GM21825 (cell line): Measurements from ENCODE around the gene ATOSA.
A peak's percentile ranks its signal among the peaks of the same experiment; 100 is the strongest.

ENCODE experiments used
- ATAC-seq: cut with Tn5 transposase; IDR thresholded peaks from one replicate; pipeline ENCODE4 v1.9.1; 2021; ENCODE audit warnings: mild to moderate bottlenecking, moderate library complexity; ENCODE audit not compliant: unreplicated experiment

The ATOSA gene

DNA sequence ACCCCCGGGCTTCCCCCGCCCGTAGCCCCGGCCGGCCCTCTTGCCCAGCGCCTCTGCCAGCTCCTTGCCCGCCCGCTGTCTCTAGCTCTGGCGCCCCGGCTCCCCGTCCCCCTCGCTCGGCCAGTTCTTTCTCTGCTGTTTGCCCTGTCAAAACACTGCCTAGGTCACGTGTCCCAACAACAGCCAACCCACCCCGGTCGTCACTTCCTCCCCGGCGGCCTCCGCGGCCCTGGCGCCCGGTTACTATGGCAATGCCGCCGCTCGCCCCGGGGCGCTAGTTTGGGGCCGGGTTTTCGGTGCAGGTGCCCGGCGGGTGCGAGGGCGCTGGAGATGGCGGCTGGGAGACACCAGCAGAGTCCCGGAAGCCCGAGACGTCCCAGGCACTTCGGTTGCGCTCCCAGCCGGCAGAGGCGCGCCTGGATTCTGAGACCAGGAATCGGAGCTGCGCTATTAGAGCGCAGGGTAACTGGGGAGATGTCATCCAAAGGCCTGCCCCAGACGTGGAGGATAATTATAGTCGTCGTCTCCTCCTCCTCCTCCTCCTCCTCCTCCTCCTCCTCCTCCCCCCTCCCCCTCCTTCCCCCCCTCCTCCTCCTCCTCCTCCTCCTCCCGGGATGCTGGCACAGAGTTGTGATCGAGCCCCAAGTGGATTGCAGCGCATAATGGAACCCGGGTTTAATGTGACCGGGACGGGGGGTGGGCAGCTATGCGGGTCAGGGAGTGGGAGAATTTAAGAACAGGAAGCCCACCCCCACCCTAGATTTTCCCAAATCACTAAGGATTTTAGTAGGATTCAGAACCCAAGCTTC, at the start of gene ATOSA:
Gene ATOSA (minus strand): TSS at position 157 of the 809 bp plus-strand sequence. CDS start 1,367 bp downstream, outside the sequence.
- ATAC-seq, result peak; percentile 68

DNA sequence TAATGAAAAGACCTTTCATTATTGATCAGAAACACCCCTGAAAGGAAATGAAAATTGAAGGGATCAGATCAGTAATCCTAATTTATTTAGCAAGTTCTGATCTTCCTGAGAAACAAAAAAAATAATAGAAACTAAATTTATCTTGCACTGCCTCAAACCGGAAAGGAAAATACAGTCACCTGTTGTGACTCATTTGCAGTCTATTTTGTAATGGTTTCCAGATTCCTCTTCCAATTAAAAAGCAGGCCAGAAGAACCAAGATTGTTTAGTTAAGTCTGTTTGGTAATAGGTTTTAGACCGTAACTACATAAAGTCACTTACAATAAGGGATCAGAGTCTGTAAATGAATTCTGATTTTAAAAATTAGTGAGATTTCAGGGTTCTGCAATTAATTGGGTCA, 49.7 kb upstream of the ATOSA start:
- no peak for ATAC-seq

DNA sequence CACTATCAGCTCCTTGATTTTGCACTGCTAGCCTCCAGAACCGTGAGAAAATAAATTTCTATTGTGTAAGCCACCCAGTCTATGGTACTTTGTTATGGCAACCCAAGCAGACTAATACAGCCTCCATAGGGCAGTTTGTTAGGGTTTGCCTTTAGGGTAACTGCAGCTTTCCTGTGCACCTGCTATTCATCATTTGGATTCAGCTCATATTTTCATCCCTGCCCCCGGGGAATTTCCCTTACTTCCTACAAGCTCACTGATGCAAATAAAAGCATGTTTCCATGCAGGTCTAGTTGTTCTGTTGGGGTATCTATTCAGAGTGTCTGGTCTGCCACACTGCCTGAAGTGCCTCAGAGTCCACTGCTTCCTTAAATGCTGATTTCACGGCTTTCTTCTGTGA, 48.6 kb upstream of the ATOSA start:
- ATAC-seq, result no peak

GRCh38 chr15:52726195-52726594, 47.0 kb upstream of the ATOSA start:
- ATAC-seq, result no peak

DNA sequence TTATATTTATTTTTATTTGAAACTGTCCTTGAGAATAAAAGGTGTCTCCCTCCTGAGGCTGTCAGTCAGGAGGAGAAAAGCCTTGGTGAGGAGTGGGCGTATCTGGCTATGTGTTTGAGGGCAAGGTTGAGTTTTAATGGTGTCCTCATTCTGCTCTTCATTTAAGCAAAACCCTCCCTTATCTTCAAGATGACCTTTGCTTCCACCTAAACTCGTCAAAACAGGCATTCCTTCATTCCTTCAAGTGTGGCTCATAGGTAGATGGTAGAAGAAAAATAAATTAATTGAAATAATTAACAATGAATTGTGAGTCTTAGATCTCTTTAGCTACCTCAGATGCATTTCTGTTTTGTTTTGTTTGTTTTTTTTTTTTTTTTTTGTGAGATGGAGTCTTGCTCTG, 39.4 kb upstream of the ATOSA start:
- ATAC-seq, result no peak

- ATAC-seq, result no peak
Measured at GRCh38 chr15:52717924-52718323, 38.7 kb upstream of the ATOSA start.

GRCh38 chr15:52717481-52717880, 38.3 kb upstream of the ATOSA start:
- ATAC-seq, result no peak

- ATAC-seq, result no peak
Measured at GRCh38 chr15:52716536-52716935, 37.3 kb upstream of the ATOSA start.

- ATAC-seq, result no peak
Measured at GRCh38 chr15:52715411-52715810, 36.2 kb upstream of the ATOSA start.

DNA sequence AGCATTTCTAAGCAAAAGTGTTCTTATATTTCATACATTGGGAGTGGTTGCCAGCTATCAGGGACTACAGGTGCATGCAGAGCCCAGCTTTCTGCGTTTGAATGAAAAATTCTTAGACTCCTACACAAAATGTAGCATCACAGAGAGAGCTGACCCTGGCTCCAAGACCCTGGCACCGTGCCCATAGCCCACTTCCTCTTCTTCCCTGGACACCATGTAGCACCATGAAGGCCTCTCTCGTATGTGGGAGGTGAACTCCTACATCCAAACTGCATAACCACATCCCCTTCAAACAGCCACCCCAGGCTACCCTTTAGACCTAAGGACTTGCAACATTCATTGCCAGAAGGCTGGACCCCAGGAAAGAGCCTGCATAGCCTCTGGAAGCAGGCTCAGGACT, 35.8 kb upstream of the ATOSA start:
- ATAC-seq, result no peak

DNA sequence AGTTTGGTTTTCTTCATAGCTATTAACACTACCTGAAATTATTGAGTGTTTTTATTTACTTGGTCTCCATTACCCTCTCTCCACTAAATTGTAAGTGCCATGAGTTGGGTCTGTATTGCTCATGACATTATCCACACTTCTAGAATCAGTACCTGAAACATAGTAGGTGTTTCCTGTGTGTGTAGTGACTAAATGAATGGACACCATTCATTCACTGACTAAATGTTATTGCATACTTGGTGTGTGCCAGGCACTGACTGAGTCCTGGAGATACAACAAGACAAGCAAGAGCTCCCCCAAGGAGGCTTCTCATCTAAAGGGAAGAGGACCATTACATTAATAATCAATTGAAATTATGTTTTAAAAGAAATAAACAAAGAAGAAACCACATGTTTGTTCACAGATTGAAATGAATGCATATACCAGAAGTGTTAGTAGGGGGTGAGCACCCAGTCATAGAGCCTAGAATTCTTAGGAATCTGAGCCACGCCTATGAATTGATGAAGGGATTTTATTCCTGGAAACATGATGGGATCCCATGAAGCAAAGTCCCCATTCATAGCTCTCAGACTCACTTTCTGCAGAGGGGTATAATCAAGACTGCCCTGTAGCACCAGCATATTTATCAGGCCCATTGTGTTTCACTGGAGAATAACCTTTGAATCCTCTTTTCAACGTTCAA, 31.7 kb upstream of the ATOSA start:
- ATAC-seq, result no peak

GRCh38 chr15:52710050-52710707, 31.0 kb upstream of the ATOSA start:
- peak; percentile 55 for ATAC-seq

- peak; percentile 92 for ATAC-seq
Measured at GRCh38 chr15:52709187-52709981, 30.2 kb upstream of the ATOSA start.

DNA sequence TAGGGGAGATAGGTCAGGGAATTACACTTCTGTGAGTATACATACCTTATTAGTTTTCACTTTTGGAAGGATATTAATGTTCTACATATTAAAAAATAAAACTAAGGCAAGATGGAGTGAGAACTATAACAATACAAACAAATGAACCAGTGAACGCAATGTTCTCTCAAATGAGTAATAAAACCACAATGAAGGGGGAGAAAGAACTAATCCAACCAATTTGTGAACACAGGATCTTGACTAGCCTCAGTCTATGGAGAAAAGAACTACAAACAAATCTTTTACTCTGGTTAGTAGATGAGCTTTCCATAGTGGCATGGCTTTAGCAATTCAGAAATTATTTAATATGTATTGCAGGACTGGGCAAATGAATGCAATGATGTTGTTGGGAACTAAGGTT, 26.9 kb upstream of the ATOSA start:
- no peak for ATAC-seq

DNA sequence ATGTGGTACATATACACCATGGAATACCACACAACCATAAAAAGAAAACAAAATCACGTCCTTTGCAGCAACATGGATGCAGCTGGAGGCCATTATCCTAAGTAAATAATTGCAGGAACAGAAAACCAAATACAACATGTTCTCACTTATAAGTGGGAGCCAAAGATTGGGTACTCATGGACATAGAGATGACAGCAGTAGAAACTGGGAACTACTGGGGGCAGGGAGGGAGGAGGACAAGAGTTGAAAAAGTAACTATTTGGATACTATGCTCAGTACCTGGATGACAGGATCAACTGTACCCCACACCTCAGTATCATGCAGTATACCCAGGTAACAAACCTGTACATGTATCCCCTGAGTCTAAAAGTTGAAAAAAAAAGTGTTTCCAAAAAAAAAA, 23.2 kb upstream of the ATOSA start:
- no peak for ATAC-seq

- no peak for ATAC-seq
Measured at GRCh38 chr15:52699457-52699856, 20.3 kb upstream of the ATOSA start.

- ATAC-seq, result no peak
Measured at GRCh38 chr15:52698514-52698913, 19.3 kb upstream of the ATOSA start.

DNA sequence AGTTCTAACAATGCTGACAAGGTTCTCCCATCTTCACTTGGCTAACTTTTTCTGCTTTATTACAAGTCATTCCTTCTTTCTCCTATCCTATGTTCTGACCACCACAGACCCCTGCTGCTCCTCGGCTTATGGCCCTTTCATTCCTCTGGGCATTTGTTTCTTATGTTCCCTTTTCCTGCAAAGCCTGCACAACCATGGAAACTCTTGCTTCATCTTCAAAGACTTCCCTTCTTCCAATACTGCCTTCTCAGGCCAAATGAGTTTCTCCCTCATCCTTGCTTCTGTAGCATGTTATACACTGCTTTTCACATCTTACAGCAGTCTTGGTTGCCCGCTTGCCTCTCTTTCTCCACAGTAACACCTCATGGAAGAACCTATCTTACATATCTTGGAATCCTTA, 17.9 kb upstream of the ATOSA start:
- ATAC-seq, result no peak

- ATAC-seq, result no peak
Measured at GRCh38 chr15:52695154-52695553, 16.0 kb upstream of the ATOSA start.

- ATAC-seq, result no peak
Measured at GRCh38 chr15:52689562-52689961, 10.4 kb upstream of the ATOSA start.

DNA sequence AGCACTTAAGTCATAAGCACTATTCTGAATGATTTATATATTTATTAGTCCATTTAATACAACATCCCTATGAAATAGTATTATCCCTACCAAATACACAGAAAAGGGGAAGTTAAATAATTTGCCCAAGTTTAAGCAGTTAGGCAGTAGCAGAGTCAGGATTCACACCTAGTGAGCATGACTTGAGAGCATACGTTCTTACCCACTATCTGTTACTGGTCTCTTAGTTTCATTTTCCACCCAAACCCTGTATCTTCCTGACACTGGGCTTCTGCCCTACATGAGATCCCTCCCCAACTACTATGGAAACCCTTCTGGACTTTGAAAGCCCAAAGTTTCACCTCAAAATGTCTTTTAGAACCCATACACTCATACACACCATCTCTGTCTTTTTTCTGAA, 4.4 kb upstream of the ATOSA start:
- ATAC-seq, result peak; percentile 43
